Stomach smooth muscle (tissue), 2 donors: ENCODE results near the gene CRIP2.

Experiments
- H3K27ac ChIP-seq: one replicate; pipeline ENCODE4 v1.7.0; 2013; ENCODE audit warnings: mild to moderate bottlenecking, low read length, inconsistent platforms
- H3K27me3 ChIP-seq, 2 donors: one replicate each; pipeline ENCODE4 v1.7.0; 2013; ENCODE audit warnings: low read length in 2 of 2; ENCODE audit not compliant: insufficient read depth in 2 of 2, control insufficient read depth in 1 of 2
- H3K36me3 ChIP-seq, 2 donors: one replicate each; pipeline ENCODE4 v1.7.0; 2013; ENCODE audit warnings: low read length in 2 of 2; ENCODE audit not compliant: control insufficient read depth in 2 of 2, insufficient read depth in 2 of 2
- H3K4me1 ChIP-seq: one replicate; pipeline ENCODE4 v1.7.0; 2013; ENCODE audit warnings: low read length; ENCODE audit not compliant: control insufficient read depth, insufficient read depth
- H3K4me3 ChIP-seq, 2 donors: one replicate each; pipeline ENCODE4 v1.7.0; 2013; ENCODE audit warnings: low read length in 2 of 2
- H3K9ac ChIP-seq, 2 donors: one replicate each; pipeline ENCODE4 v1.7.0; 2013; ENCODE audit warnings: low read length in 2 of 2, mild to moderate bottlenecking in 1 of 2
- H3K9me3 ChIP-seq, 2 donors: one replicate each; pipeline ENCODE4 v1.7.0; 2013; ENCODE audit warnings: low read length in 2 of 2; ENCODE audit not compliant: control insufficient read depth in 2 of 2
- donor health status: healthy.
- donor health status: Pancreatic carcinoma.

CRIP2 gene, protein sequence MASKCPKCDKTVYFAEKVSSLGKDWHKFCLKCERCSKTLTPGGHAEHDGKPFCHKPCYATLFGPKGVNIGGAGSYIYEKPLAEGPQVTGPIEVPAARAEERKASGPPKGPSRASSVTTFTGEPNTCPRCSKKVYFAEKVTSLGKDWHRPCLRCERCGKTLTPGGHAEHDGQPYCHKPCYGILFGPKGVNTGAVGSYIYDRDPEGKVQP

GRCh38 chr14:105474483-105475268, at the start of gene CRIP2:
TSS of gene CRIP2 (plus strand) at chr14:105474821. CDS start at chr14:105474863, 42 bp downstream.
- Histone ChIP-seq H3K4me1 (peaks cover 56% of the 10 kb centered on the region), H3K27ac (peak within 1 kb of the TSS; percentile 69), H3K36me3 (peaks cover 0 to under 1% of the 10 kb centered on the region in 2 donors), H3K4me3 (peak within 1 kb of the TSS; percentile 54 to 81), H3K27me3 (peaks cover 0 to 3% of the 10 kb centered on the region in 2 donors), H3K9ac (peak within 1 kb of the TSS; percentile 53 to 58), H3K9me3 (no peaks in the 10 kb centered on the region)

DNA sequence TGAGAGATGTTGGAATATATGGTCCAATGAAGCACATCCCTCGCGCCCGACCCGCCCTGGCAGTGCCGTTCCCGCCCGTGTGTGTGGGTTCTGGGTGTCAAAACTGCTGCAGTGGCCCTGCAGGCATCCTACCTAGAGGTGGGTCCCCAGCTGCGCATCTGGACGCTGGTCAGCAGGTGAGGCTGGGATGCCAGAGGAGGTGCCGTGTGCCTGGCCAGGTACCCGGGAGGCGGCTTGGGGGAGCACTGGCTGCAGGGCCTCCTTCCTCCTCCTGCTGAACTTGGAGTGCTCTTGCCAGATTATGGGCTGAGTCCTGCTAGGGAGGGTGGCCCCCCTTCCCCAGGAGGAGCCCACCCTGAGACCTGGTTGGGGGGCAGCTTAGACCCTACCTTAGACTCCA, 49.8 kb upstream of the CRIP2 start:
- Histone ChIP-seq H3K27me3 (no peaks in the 10 kb centered on the region), H3K4me1 (peaks cover 26% of the 10 kb centered on the region), H3K9me3 (peaks cover 0 to 6% of the 10 kb centered on the region in 2 donors), H3K36me3 (peaks cover 4% of the 10 kb centered on the region in 2 donors), H3K4me3 (no peak overlapping the region), H3K9ac (no peak overlapping the region), H3K27ac (no peak overlapping the region)

- H3K4me1 ChIP-seq, result peaks cover 21% of the 10 kb centered on the region
- no peaks in the 10 kb centered on the region for H3K27me3 ChIP-seq
- peaks cover 0 to 6% of the 10 kb centered on the region in 2 donors for H3K9me3 ChIP-seq
- H3K27ac ChIP-seq, result no peak overlapping the region
- H3K4me3 ChIP-seq, result no peak overlapping the region
- H3K9ac ChIP-seq, result no peak overlapping the region
- H3K36me3 ChIP-seq, result peaks cover 4 to 8% of the 10 kb centered on the region in 2 donors
These were observed 48.8 kb upstream of the CRIP2 start for GRCh38 chr14:105425823-105426247.

DNA sequence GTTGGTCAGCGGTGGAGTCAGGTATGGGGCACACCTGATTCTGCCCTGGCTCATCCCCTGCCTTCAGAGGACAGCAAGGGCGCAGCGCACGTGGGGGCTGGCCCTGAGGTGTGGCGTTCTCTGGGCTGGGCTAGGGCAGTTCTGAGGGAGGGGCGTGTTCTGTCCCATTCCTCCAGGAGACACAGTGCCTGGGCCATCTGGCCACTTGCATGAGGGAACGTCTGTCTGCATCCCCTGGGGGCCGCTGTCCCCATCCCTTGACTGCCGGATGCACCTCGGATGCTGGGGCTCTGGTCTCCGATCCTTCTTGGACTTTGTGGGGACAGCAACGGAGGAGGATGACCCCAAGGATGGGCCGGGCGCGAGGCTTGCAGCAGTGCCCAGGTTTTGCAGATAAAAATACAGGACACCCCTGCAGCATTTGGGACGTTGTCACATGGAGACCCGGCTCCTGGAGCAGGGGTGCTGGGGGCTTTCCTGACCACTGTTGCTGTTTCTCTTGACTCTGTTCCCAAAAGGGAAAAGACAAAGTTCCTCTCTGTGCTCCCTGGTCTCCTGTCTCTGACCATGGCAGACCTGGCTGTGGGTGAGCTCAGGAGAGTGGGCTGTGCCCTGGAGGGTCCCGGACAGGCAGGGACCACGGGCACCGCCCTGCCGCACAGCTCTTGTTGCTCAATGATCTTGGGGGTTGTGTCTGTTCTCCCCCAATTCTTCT, 48.0 kb upstream of the CRIP2 start:
- H3K9me3 ChIP-seq, result peaks cover 0 to 9% of the 10 kb centered on the region in 2 donors
- peaks cover 4 to 8% of the 10 kb centered on the region in 2 donors for H3K36me3 ChIP-seq
- H3K4me1 ChIP-seq, result peaks cover 13% of the 10 kb centered on the region
- H3K27ac ChIP-seq, result no peak overlapping the region
- no peaks in the 10 kb centered on the region for H3K27me3 ChIP-seq
- H3K9ac ChIP-seq, result no peak overlapping the region
- H3K4me3 ChIP-seq, result no peak overlapping the region

DNA sequence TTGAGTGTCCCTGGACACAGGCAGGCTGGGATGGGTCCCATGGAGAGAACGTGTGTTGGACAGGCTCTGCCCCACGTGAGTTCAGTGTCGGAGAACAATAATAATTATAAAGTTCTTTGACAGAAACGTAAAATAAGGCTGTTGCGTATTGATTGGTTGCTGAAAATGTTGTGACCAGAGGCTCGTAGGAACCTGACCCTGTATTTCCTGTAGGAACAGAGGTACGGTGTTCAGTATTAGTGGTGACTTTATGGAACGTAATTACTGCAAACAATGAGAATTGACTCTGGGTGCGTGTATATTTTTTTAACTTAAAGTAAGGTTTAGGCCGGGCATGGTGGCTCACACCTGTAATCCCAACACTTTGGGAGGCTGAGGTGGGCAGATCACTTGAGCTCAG, 47.2 kb upstream of the CRIP2 start:
- H3K4me1 ChIP-seq, result peaks cover 5% of the 10 kb centered on the region
- peaks cover 0 to 9% of the 10 kb centered on the region in 2 donors for H3K9me3 ChIP-seq
- H3K9ac ChIP-seq, result no peak overlapping the region
- H3K36me3 ChIP-seq, result peaks cover 4 to 8% of the 10 kb centered on the region in 2 donors
- no peaks in the 10 kb centered on the region for H3K27me3 ChIP-seq
- H3K27ac ChIP-seq, result no peak overlapping the region
- no peak overlapping the region for H3K4me3 ChIP-seq

- Histone ChIP-seq H3K9ac (no peak overlapping the region), H3K4me1 (no peaks in the 10 kb centered on the region), H3K9me3 (peaks cover 0 to 9% of the 10 kb centered on the region in 2 donors), H3K36me3 (peaks cover 4 to 8% of the 10 kb centered on the region in 2 donors), H3K27ac (no peak overlapping the region), H3K4me3 (no peak overlapping the region), H3K27me3 (no peaks in the 10 kb centered on the region)
These were observed 46.6 kb upstream of the CRIP2 start for GRCh38 chr14:105427936-105428485.

DNA sequence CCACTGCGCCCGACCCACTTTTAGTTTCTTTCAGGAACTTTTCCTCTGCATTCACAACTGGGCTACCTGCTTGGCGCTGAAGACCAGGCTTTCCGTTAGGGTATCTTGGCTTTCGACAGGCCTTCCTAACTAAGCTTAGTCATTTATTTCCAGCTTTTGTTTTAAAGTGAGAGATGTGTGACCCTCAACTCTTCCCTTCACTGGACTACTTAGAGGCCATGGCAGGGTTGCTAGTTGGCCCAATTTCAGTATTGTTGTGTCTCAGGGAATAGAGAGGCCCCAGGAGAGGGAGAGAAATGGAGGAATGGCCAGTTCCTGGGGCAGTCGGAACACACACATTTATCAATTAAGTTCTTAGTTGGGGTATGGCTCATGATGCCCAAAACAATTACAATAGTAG, 44.6 kb upstream of the CRIP2 start:
- Histone ChIP-seq H3K36me3 (peaks cover 4 to 8% of the 10 kb centered on the region in 2 donors), H3K9me3 (peaks cover 0 to 9% of the 10 kb centered on the region in 2 donors), H3K4me3 (no peak overlapping the region), H3K4me1 (no peaks in the 10 kb centered on the region), H3K27ac (no peak overlapping the region), H3K9ac (no peak overlapping the region), H3K27me3 (no peaks in the 10 kb centered on the region)

DNA sequence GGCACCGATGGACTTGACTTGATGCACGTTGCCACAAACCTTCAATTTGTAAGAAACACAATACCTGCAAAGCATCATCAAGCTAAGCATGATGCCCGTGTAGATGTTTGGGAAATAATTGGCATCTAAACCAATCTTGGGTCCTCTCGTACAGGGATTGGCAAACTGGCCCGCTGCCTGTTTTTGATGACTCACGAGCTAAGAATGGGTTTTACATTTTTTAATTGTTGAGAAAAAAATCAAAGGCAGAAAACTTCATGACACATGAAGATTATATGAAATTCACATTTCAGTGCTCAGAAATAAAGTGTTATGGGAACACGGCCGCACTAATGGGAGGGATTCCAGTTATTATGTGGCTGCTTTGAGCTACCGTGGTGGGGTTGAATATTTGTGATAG, 44.1 kb upstream of the CRIP2 start:
- Histone ChIP-seq H3K27ac (no peak overlapping the region), H3K27me3 (no peaks in the 10 kb centered on the region), H3K9ac (no peak overlapping the region), H3K4me1 (no peaks in the 10 kb centered on the region), H3K36me3 (peaks cover 4 to 8% of the 10 kb centered on the region in 2 donors), H3K4me3 (no peak overlapping the region), H3K9me3 (peaks cover 0 to 9% of the 10 kb centered on the region in 2 donors)

- no peaks in the 10 kb centered on the region for H3K27me3 ChIP-seq
- H3K9ac ChIP-seq, result no peak overlapping the region
- H3K4me1 ChIP-seq, result no peaks in the 10 kb centered on the region
- peaks cover 0 to 9% of the 10 kb centered on the region in 2 donors for H3K9me3 ChIP-seq
- no peak overlapping the region for H3K27ac ChIP-seq
- H3K4me3 ChIP-seq, result no peak overlapping the region
- peaks cover 4 to 8% of the 10 kb centered on the region in 2 donors for H3K36me3 ChIP-seq
These were observed 43.4 kb upstream of the CRIP2 start for GRCh38 chr14:105431256-105431655.

- Histone ChIP-seq H3K27me3 (no peaks in the 10 kb centered on the region), H3K9me3 (peaks cover 0 to 4% of the 10 kb centered on the region in 2 donors), H3K4me1 (peaks cover 4% of the 10 kb centered on the region), H3K9ac (no peak overlapping the region), H3K27ac (no peak overlapping the region), H3K4me3 (no peak overlapping the region), H3K36me3 (peaks cover 3 to 4% of the 10 kb centered on the region in 2 donors)
These were observed 42.0 kb upstream of the CRIP2 start for GRCh38 chr14:105432657-105433056.
